Measurements from ENCODE around the gene TNRC18. TPM values are rescaled to one million over a fixed set of nuclear protein-coding genes. Genes with fewer than 3 reads are reported as not detected.

Gene TNRC18
- total and polyA plus RNA-seq, 2 experiments from 2014 or later: 3.7 to 51.8 TPM

DNA sequence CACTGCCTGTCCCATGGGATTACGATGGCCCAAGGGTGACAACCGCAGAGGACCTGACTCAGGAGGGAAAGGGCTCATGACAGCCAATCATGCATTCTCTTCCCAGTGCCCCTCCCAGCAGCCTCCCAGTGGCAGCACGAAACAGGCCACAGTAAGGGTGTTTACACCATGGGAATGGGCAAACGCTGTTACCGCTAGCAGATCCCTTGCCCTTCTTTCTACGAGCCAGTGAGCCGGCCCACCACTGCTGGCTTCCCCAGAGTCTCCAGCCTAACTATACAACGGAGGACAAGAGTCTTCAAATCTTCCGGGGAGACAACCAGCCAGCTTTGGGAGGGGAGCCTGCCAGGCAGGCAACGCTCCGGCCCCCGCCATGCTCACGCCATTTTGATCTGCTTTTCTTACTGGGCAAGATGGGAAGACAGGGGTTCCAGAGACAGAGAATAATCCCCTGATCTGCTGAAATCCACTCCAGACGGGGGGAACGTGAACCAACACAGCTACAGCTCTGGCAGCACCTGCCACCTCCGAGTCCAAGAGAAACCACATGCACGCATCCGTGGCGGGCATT, 71.1 kb downstream of the TNRC18 start:
- H3K36me3 ChIP-seq (ENCODE audit: low read depth): peaks cover 12% of the 10 kb centered on the region; the same call in 1 of the 2 replicates
- no peaks in the 10 kb centered on the region for H3K27me3 ChIP-seq (replicated peaks; ENCODE audit: insufficient read depth)
- H2AFZ ChIP-seq: no peak overlapping the region
- peaks cover 5% of the 10 kb centered on the region; the same call in 1 of the 2 replicates for H4K20me1 ChIP-seq (ENCODE audit: insufficient read depth)
- peaks cover 14% of the 10 kb centered on the region for H3F3A ChIP-seq (ENCODE audit: insufficient read depth)
- no peak overlapping the region for H3K4me3 ChIP-seq
- peaks cover 98% of the 10 kb centered on the region for H3K79me2 ChIP-seq (ENCODE audit: insufficient read depth)
- no peak overlapping the region for H3K9ac ChIP-seq
- H3K27ac ChIP-seq: no peak overlapping the region
- no peak overlapping the region for H3K4me2 ChIP-seq (ENCODE audit: unreplicated experiment)
- TF ChIP-seq EZH2 (IDR thresholded peaks at IDR 0.05; ENCODE audit: insufficient read depth, poor library complexity, severe bottlenecking) (no peak), EZH2phosphoT487 (IDR thresholded peaks at IDR 0.05; ENCODE audit: insufficient read depth, low read depth) (no peak)
- H3K9me3 ChIP-seq (ENCODE audit: low read depth): no peaks in the 10 kb centered on the region
- no peaks in the 10 kb centered on the region for H3K9me2 ChIP-seq (ENCODE audit: insufficient read depth)
- in situ Hi-C loops (cut with MboI): no loop called here
- peaks cover 15% of the 10 kb centered on the region for H3K4me1 ChIP-seq (ENCODE audit: insufficient read depth)
- WGBS, 2 experiments (ENCODE audit: low coverage in 1 of 2, low lambda C conversion rate in 2 of 2, missing lambda C conversion rate in 2 of 2): 93 to 94% methylated on average over 19 of the region's 19 CpGs
- no peak for DNase-seq

DNA sequence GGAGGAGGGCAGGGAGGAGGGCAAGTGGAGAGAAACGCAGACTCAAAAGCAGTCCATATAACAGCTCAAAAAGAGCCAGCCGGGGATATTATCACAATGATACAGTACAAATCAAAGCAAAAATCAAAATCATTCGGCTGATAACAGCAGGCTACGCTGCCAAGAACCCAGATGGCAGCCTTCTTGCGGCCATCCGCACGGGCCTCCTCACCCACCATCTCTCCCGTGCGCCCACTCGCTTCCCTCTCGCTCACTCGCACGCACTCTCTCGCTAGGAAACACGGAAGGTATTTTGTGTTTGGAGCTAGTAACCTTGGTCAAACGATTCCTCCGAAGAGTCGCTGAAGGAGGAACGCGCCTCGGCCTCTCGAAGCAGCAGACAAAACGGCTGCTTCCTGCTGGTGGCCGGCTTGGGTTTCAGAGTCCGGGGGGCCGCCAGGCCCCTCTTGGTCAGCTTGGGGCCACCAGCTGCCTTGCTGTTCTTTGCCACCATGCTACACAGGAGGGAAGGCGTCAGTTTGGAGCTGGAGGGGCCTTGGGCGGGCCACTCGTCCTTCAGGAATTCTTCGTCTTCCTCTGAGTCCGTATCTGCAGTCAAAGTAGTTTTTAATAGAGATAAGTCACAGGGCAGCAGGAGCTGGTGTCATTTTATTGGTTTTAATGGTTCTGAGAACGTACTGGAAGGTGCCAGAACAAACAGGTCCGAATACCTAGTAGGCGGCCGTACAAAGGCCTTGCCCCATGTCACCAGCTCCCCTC, 71.9 kb downstream of the TNRC18 start:
- in situ Hi-C loops (cut with MboI): no loop called here
- 92 to 94% methylated on average over 32 to 35 of the region's 35 CpGs for WGBS, 2 experiments (ENCODE audit: low coverage in 1 of 2, low lambda C conversion rate in 2 of 2, missing lambda C conversion rate in 2 of 2)
- H3K27ac ChIP-seq: no peak overlapping the region
- no peaks in the 10 kb centered on the region for H3K9me2 ChIP-seq (ENCODE audit: insufficient read depth)
- peaks cover 14% of the 10 kb centered on the region for H3F3A ChIP-seq (ENCODE audit: insufficient read depth)
- H3K9ac ChIP-seq: no peak overlapping the region
- H3K36me3 ChIP-seq (ENCODE audit: low read depth): peaks cover 9% of the 10 kb centered on the region; the same call in 1 of the 2 replicates
- H3K9me3 ChIP-seq (ENCODE audit: low read depth): no peaks in the 10 kb centered on the region
- H3K27me3 ChIP-seq (replicated peaks; ENCODE audit: insufficient read depth): no peaks in the 10 kb centered on the region
- H3K4me2 ChIP-seq (ENCODE audit: unreplicated experiment): no peak overlapping the region
- peaks cover 15% of the 10 kb centered on the region for H3K4me1 ChIP-seq (ENCODE audit: insufficient read depth)
- no peak overlapping the region for H2AFZ ChIP-seq
- peaks cover 97% of the 10 kb centered on the region for H3K79me2 ChIP-seq (ENCODE audit: insufficient read depth)
- peaks cover 5% of the 10 kb centered on the region; the same call in 1 of the 2 replicates for H4K20me1 ChIP-seq (ENCODE audit: insufficient read depth)
- TF ChIP-seq EZH2phosphoT487 (IDR thresholded peaks at IDR 0.05; ENCODE audit: insufficient read depth, low read depth): no peak
- no peak for TF ChIP-seq EZH2 (IDR thresholded peaks at IDR 0.05; ENCODE audit: insufficient read depth, poor library complexity, severe bottlenecking)
- DNase-seq: no peak
- H3K4me3 ChIP-seq: no peak overlapping the region

DNA sequence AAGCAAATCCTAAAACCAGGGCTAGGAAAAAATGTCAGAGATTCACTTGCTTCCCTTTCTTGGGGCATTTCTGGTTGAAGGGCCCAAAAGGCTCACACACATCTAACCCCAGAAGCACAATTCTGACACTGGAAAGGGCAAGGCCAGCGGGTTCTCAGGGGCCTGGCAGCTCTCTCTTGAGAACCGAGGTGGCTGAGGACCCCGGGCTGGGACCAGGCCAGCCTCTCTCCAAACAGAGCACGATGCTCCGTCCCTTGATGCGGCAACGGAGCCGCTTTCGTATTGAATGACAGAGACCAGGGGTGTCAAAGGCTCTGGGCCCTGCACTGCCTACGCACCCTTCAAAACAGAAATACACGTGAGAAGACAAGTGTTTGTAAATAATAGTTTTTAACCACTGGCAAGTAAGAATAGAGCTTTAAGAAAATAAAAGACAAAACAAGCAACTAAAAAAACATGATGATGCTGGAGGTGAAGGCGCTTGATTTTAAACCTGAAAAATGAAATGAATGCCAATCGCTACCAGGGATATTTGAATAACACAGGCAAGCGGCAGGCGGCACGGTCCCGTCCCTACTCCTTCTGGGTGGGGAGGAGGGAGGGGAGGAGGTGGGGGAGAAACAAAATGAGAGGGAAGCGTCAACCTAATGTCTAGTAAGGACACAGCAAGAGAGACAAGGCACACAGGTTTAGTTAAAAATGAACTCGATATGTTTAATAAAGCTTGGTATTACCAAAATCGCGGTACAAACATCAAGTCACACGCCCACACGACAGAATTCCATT, 72.8 kb downstream of the TNRC18 start:
- H3K9me2 ChIP-seq (ENCODE audit: insufficient read depth): no peaks in the 10 kb centered on the region
- H3F3A ChIP-seq (ENCODE audit: insufficient read depth): peaks cover 14% of the 10 kb centered on the region
- no peaks in the 10 kb centered on the region for H3K27me3 ChIP-seq (replicated peaks; ENCODE audit: insufficient read depth)
- H3K4me2 ChIP-seq (ENCODE audit: unreplicated experiment): no peak overlapping the region
- H3K36me3 ChIP-seq (ENCODE audit: low read depth): peaks cover 9% of the 10 kb centered on the region; the same call in 1 of the 2 replicates
- TF ChIP-seq EZH2 (IDR thresholded peaks at IDR 0.05; ENCODE audit: insufficient read depth, poor library complexity, severe bottlenecking): no peak
- TF ChIP-seq EZH2phosphoT487 (IDR thresholded peaks at IDR 0.05; ENCODE audit: insufficient read depth, low read depth): no peak
- no peak overlapping the region for H3K4me3 ChIP-seq
- DNase-seq: no peak
- peaks cover 15% of the 10 kb centered on the region for H3K4me1 ChIP-seq (ENCODE audit: insufficient read depth)
- peaks cover 5% of the 10 kb centered on the region; the same call in 1 of the 2 replicates for H4K20me1 ChIP-seq (ENCODE audit: insufficient read depth)
- H2AFZ ChIP-seq: no peak overlapping the region
- WGBS, 2 experiments (ENCODE audit: low coverage in 1 of 2, low lambda C conversion rate in 2 of 2, missing lambda C conversion rate in 2 of 2): 89% methylated on average over 22 to 23 of the region's 23 CpGs
- H3K9me3 ChIP-seq (ENCODE audit: low read depth): no peaks in the 10 kb centered on the region
- peaks cover 97% of the 10 kb centered on the region for H3K79me2 ChIP-seq (ENCODE audit: insufficient read depth)
- H3K9ac ChIP-seq: no peak overlapping the region
- no peak overlapping the region for H3K27ac ChIP-seq
- in situ Hi-C loops (cut with MboI): no loop called here

DNA sequence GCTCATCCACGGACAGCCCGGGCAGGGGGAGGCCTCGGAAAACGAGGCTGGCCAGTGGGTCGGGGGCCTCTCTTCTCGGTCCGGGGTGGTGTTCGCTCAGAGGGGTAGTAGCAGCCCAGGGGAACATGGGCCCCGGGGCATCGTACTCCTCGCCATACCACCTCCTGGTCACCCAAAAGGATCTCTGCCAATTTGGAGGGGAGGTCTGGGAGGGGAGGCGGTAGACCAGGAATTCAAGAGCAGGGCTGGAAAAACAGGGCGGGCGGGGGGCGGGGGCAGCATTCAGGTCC, 73.5 kb downstream of the TNRC18 start:
- H3K36me3 ChIP-seq (ENCODE audit: low read depth): peaks cover 4% of the 10 kb centered on the region; the same call in 1 of the 2 replicates
- no peak overlapping the region for H2AFZ ChIP-seq
- H3K9me3 ChIP-seq (ENCODE audit: low read depth): no peaks in the 10 kb centered on the region
- TF ChIP-seq EZH2phosphoT487 (IDR thresholded peaks at IDR 0.05; ENCODE audit: insufficient read depth, low read depth) (no peak), EZH2 (IDR thresholded peaks at IDR 0.05; ENCODE audit: insufficient read depth, poor library complexity, severe bottlenecking) (no peak)
- no peaks in the 10 kb centered on the region for H3K27me3 ChIP-seq (replicated peaks; ENCODE audit: insufficient read depth)
- no peaks in the 10 kb centered on the region for H3K9me2 ChIP-seq (ENCODE audit: insufficient read depth)
- H3K4me3 ChIP-seq: no peak overlapping the region
- no peak overlapping the region for H3K9ac ChIP-seq
- H3F3A ChIP-seq (ENCODE audit: insufficient read depth): peaks cover 9% of the 10 kb centered on the region
- peaks cover 11% of the 10 kb centered on the region for H3K4me1 ChIP-seq (ENCODE audit: insufficient read depth)
- 87% methylated on average over 15 of the region's 15 CpGs; no CpG with 5 or more reads in 1 of the 2 experiments for WGBS, 2 experiments (ENCODE audit: low coverage in 1 of 2, low lambda C conversion rate in 2 of 2, missing lambda C conversion rate in 2 of 2)
- H3K27ac ChIP-seq: no peak overlapping the region
- H4K20me1 ChIP-seq (ENCODE audit: insufficient read depth): peaks cover 5% of the 10 kb centered on the region; the same call in 1 of the 2 replicates
- peaks cover 94% of the 10 kb centered on the region for H3K79me2 ChIP-seq (ENCODE audit: insufficient read depth)
- no peak for DNase-seq
- no peak overlapping the region for H3K4me2 ChIP-seq (ENCODE audit: unreplicated experiment)
- in situ Hi-C loops (cut with MboI): no loop called here

All from GM23248 (cell line).